ENCODE data around the gene CRY2. TPM values are rescaled to one million over a fixed set of nuclear protein-coding genes. Genes with fewer than 3 reads are reported as not detected.
"Not testable (repeated sequence)": the region's sequence is repeated elsewhere in the genome, so short reads cannot be mapped to it uniquely, and the experiment has no call there.

The CRY2 gene
- total RNA-seq, 1 donor from 2014 or later = 68.3 TPM

DNA sequence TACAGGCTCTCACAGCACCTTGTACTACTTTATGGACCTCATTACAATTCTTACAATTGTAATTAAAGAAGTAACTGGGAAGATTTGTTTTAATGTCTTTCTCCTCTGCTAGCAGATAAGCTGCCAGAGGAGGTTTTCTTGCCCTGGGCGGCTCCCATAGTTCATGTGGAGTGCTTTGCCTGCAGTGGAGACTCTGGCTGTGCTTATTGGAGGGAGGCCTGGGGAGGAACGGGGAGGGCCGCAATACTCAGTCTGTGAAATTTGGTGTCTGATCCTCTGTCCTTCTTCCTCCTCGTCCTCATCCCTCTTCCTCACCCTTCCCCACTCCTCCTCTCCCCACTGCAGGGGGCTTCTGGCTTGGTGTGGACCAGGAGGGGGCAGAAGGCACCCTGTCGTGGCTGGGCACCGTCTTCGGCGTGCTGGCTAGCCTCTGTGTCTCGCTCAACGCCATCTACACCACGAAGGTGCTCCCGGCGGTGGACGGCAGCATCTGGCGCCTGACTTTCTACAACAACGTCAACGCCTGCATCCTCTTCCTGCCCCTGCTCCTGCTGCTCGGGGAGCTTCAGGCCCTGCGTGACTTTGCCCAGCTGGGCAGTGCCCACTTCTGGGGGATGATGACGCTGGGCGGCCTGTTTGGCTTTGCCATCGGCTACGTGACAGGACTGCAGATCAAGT is 36.7 kb upstream of the CRY2 start:
- ATAC-seq (ENCODE audit: poor library complexity) (no peak), DNase-seq (no peak)
- intact Hi-C loops (cut with DNase I) = no loop called here

DNA sequence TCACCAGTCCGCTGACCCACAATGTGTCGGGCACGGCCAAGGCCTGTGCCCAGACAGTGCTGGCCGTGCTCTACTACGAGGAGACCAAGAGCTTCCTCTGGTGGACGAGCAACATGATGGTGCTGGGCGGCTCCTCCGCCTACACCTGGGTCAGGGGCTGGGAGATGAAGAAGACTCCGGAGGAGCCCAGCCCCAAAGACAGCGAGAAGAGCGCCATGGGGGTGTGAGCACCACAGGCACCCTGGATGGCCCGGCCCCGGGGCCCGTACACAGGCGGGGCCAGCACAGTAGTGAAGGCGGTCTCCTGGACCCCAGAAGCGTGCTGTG is 36.2 kb upstream of the CRY2 start:
- no peak for ATAC-seq (ENCODE audit: poor library complexity)
- DNase-seq = no peak
- intact Hi-C loops (cut with DNase I) = no loop called here

DNA sequence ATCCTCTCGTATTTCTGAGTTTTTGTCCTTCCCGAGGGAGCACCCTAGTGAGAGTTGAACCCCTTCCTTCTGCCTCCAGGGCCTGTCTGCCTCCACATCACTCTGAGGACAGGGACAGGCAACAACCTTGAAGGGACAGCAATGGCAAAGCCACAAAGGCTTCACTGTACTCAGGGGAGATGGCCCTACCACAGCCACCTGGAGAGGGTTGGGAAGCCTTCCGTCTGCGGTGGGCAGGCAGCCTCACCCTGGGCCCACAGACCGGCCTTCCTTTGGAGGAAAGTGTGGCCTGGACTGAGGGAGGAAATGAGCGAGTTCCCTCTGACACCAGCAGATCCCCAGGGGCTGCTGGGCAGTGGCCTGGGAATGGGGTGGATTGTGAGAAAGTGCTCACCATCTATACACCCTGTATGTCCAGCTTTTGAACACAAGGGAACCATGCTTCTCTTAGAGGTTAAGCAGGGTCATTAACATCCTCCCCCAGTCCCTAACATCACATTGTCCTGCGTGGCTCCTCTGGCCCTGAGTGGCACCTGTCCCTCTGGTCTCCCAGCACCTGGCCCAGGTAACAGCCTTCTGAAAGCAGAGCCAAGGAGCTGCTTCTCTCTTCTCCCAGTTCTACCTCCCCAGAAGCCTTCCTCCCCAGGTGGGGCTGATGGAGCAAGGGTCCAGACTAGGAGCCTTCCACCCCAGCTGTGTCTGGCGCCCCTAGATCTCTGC is 35.5 kb upstream of the CRY2 start:
- intact Hi-C loops (cut with DNase I) = no loop called here
- ATAC-seq (ENCODE audit: poor library complexity) (no peak), DNase-seq (no peak)

DNA sequence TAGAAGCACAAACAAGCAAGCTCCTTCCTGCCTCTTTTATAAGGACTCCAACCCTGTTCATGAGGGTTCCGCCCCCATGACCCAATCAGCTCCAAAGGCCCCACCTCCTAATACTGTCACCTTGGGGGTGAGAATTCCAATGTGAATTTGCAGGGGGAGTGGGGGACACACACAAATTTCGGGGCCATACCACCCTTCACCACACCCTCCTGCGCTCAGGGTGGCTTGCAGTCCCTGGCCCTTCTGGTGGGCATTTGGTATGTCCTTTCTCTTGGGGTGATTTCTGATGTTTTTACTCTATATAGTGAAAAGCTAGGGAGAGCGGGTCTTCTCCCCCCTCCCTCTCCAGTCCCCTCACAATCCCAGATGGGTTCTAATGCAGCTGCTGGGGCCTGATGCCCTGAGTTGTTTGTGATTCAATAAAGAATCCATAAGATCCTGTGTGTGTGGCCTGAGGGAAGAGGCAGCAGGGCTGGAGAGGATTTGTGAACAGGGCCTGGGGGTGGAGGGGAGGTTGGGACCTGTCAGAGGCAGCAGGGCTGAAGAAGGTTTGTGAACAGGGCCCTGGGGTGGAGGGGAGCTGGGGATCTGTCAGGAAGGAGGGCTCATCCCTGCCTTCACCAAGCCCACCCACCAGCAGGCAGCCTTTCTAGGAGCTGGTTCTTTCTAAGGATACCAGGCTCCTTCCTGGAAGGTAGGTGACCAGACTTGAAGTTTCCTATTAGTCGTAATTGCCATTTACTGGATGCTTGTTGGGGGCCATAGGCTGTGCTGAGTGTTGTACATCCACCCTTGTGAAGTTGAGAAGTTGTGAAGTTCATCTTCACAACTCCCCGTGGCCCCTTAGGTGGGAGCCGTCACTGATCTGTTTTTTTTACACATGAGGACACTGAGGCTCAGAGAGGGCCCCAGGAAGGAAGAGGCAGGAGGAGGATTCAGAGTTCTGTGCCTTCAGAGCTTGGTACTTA is 34.4 kb upstream of the CRY2 start:
- ATAC-seq (ENCODE audit: poor library complexity) = no peak
- DNase-seq = no peak

DNA sequence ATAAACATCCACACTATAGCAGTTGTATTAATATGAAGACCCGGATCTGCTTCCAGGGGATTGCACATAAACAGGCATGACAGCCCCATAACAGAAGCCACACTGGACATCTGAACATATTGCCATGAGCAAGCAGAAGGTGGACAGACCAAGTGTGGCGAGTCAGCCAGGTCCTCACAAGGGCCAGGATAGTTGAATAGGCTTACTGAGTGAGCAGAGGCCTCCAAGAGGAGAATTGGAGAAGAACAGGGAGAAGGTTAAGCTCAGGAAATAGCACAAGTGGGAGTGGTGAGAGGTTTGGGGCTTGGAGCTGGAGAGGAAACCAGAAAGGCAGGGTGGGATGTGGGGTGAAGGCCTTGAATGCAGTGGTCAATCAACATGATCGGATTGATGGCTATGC is 31.5 kb upstream of the CRY2 start:
- no peak for ATAC-seq (ENCODE audit: poor library complexity)
- DNase-seq = no peak
- intact Hi-C loops (cut with DNase I) = no loop called here

More for the DNA sequence above, 34.4 kb upstream of the CRY2 start:
- intact Hi-C loops (cut with DNase I) = no loop called here

DNA sequence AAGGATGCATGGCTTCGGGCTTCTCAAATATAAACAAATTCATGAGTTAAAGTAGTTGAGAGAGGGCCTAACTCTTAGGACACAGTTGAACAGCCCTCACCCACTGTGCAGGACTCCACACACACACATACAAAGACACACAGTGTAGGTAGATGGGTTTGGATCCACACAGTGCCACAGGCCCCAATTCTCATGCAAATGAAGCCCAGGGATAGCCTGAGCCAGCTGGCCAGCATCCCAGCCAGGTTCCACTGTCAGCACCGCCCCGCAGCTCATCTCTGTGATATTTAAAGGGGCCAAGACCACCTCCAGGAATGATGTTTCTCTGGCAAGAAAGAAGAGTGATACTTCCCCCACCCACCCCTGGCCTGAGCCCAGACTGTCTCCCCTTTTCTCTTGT is 30.7 kb upstream of the CRY2 start:
- ATAC-seq (ENCODE audit: poor library complexity) = peak; percentile 45
- DNase-seq = no peak

DNA sequence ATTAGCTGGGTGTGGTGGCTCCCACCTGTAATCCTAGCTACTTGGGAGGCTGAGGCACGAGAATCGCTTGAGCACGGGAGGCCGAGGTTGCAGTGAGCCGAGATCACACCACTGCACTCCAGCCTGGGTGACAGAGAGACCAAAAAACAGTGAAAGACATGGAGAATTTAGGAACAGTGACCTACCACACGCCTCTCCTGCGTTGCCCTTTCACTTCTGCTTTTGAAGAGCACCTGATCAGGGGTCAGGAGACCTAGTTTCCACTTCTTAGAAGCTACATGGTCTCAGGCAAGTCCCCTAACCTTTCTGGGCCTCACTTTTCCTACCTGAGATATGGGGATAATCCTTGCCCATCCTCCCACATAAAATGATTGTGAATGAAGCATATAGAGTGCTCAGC is 30.1 kb upstream of the CRY2 start:
- ATAC-seq (ENCODE audit: poor library complexity) = no peak
- intact Hi-C loops (cut with DNase I) = no loop called here
- no peak for DNase-seq

More for the DNA sequence above, 30.7 kb upstream of the CRY2 start:
- intact Hi-C loops (cut with DNase I) = no loop called here

DNA sequence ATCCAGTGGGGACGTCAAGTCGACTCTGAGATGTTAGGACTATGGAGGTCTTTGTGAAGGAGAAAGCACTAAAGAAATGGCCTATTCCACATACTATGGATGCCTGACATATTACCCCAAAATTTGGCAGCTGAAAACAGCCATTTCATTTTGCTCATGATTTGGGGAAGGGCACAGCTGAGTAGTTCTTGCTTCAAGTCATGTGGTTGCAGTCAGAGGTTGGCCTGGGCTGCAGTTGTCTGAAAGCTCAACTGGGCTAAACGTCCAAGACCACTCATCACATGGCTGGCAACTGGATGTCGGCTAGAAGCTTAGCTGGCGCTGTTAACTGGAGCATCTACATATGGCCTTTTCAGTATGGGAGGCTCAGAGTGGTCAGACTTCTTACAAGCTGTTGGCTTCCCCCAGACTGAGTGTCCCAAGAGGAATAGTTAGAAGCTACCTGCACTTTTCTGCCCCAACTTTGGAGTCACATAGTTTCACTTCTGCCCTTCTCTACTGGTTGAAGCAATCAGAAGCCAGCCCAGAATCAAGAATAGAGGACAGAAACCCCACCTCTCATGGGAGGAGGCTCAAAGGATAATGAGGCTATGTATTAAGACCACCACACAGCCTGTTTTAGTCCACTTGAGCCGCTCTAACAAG is 28.2 kb upstream of the CRY2 start:
- DNase-seq (no peak), ATAC-seq (ENCODE audit: poor library complexity) (no peak)
- intact Hi-C loops (cut with DNase I) = no loop called here

DNA sequence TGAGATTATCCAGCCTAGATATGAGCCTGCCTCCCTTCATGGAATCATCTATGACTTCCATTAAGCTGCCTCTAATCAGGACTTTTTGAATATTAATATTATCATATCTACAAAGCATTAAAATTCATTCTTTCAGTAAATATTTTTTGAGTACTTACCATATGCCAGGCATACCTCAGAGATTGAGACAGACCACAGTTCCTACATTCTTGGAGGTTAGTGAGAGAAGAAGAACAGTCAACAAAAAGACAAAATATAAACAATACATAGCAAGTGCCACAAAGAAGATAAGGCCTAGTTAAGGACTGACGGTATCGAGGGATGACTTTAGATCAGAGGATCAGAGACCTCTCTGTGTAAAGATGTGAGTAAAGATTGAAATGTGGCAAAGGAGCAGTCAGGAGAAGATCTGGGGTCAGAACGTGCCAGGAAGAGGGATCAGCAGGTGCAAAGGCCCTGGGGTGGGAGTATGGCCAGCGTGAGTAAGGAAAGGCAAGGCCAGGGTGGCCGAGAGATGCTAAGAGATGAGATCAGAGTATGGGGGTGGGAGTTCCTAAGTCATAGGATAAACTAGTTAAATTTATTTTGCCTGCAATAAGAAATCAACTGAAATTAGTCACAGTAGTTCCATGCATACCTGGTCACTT is 26.9 kb upstream of the CRY2 start:
- intact Hi-C loops (cut with DNase I) = no loop called here
- ATAC-seq (ENCODE audit: poor library complexity) = no peak
- DNase-seq = no peak

DNA sequence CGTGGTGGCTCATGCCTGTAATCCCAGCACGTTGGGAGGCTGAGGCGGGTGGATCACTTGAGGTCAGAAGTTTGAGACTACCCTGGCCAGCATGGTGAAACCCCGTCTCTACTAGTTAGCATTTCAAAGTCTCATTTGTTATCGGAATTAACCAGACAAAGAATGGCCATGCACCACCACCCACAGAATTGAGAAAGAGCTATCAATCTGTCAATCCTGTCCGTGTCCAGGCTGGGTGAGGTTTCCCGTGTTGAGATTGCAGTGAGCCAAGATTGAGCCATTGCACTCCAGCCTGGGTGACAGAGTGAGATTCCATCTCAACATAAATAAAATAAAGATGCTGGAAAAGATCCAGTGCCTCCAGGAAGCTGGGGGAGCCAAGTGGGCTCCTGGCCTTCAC is 20.8 kb upstream of the CRY2 start:
- intact Hi-C loops (cut with DNase I); DNase-seq; ATAC-seq (ENCODE audit: poor library complexity): not testable (repeated sequence)

DNA sequence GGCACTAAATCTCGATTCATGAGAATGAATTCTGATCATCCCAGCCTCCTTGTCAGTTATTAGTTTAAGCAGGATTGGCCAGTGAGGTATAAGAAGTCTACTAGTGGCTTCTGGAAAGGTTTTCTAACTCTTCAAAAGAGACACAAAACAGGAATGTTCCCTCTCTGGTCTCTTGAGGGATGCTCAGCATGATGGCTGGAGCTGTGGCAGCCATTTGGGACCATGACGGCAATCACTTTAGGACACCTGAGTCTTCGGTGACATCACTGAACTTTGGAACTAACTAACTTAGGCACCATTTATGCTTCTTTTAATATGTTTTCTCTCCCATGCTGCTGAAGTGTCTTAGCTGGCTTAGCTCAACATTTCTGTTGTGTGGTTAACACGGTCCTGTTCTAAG is 20.2 kb upstream of the CRY2 start:
- ATAC-seq (ENCODE audit: poor library complexity) (no peak), DNase-seq (no peak)
- intact Hi-C loops (cut with DNase I) = no loop called here

DNA sequence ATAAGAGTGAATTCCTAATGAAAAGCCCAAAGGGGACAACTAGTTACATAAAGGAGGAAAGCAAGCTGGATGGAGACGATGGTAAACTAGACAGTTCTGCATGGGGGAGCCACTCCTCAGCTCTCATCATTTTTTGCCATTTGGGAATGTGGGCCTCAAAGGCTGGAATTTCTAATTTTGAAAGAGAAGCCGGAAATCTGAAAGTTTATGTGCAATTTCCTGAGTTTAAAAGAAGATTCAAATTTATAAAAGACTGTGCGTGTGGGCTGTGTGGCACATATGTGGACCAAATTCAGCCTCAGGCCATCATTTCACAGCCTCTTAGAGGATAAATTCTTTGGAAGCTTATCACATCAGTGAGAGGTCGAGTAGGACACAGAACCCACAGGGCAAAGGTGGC is 18.3 kb upstream of the CRY2 start:
- intact Hi-C loops (cut with DNase I) = no loop called here
- DNase-seq (no peak), ATAC-seq (ENCODE audit: poor library complexity) (no peak)

DNA sequence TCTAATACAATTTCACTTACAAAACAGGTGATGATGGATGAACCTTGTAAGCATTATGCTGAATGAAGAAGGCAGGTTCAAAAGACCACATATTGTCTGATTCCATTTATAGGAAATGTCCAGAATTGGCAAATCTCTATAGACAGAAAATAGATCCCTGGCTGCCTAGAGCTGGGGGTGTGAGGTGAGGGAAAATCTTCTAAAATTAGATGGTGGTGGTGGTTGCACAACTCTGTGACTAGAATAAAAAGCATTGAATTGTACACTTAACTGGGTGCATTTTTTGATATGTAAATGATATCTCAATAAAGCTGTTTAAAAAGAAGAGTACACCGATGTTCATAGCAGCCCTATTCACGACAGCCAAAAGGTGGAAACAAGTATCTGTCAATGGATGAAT is 16.7 kb upstream of the CRY2 start:
- DNase-seq (no peak), ATAC-seq (ENCODE audit: poor library complexity) (peak; percentile 56)
- intact Hi-C loops (cut with DNase I) = no loop called here

DNA sequence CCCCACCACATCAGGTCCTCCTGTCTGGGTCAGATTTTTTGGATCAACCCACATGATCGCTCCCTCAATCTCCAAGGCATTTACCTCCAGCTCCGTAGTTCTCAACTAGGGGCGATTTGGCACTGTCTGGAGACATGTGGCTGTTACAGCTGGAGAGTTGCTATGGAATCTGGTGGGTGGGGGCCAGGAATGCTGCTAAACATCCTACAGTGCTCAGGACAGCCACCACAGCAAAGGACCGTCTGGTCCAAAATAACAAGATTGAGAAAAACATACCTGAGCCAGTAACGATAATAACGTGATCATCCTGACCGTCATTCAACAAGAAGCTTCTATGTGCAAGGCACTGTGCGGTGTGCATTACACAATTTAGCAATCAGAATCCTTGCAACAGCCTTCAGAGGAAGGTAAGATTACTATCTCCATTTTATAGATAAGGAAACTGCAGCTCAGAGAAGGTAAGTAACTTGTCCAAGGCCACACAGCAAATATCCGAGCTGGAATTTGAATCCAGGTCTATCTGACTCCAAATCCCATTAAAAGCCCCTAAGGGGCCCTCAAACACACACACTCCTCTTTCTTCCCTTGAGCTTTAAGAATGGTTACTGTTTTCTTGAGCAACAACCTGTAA is 14.3 kb upstream of the CRY2 start:
- DNase-seq (no peak), ATAC-seq (ENCODE audit: poor library complexity) (no peak)
- intact Hi-C loops (cut with DNase I) = no loop called here

DNA sequence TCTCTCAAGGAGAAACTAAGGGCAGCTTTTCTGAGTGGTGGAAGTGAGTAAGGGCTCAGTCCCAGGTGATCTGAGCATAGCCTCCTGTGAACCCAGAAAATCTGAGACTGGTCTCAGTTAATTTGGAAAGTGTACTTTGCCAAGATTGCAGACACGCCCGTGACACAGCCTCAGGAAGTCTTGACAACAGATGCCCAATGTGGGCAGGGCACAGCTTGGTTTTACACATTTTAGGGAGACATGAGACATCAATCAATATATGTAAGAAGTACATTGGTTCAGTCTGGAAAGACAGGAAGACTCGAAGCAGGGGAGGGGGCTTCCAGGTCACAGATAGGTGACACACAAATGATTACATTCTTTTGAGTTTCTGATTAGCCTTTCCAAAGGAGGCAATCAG is 13.5 kb upstream of the CRY2 start:
- ATAC-seq (ENCODE audit: poor library complexity) (no peak), DNase-seq (no peak)
- intact Hi-C loops (cut with DNase I) = no loop called here

DNA sequence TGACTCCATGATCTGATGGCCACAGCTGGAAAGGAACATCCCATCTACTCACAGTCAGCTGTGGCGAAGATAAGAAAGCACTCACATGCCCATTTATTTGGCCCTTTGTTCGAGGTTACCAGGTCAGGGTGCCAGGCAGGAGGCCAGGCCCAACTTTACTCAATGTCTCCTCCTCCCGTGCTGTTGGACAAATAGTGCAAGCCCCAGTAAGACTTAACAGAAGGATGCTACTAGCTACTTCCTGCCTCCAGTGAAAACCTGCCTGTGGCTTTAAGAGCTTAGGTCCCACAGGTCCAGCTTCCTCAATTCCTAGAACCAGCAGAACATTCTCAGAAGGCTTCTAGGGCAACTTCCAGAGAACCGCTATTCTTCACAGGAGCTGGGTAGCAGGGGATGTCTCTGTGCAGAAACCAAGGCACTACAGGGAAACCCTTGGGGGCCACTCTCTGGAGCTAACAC is 12.9 kb upstream of the CRY2 start:
- DNase-seq = no peak
- intact Hi-C loops (cut with DNase I) = no loop called here
- peak; percentile 25 for ATAC-seq (ENCODE audit: poor library complexity)

DNA sequence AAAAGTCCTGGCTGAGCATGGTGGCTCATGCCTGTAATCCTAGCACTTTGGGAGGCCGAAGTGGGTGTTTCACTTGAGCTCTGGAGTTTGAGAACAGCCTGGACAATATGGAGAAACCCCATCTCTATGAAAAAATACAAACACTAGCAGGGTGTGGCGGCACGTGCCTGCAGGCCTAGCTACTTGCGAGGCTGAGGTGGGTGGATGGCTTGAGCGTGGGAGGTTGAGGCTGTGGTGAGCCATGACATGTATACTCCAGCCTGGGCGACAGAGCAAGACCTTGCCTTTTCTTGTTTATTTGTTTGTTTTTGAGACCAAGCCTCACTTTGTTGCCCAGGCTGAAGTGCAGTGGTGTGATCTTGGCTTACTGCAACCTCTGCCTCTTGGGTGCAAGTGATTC is 8.1 kb upstream of the CRY2 start:
- no peak for DNase-seq
- intact Hi-C loops (cut with DNase I) = no loop called here
- no peak for ATAC-seq (ENCODE audit: poor library complexity)

DNA sequence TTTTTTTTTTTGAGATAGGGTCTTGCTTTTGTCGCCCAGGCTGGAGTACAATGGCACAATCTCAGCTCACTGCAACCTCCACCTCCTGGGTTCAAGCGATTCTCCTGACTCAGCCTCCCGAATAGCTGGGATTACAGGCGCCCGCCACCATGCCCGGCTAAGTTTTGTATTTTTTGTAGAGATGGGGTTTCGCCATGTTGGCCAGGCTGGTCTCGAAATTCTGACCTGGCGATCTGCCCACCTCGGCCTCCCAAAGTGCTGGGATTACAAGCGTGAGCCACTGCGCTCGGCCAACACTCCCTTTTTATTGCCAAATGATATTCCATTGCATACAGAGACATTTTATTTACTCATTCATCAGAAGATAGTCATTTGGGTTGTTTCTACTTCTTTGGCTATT is 7.0 kb upstream of the CRY2 start:
- intact Hi-C loops (cut with DNase I) = loop anchor here (10.0 kb wide), 1 partner anchor 165 kb away; no protein-coding TSS in a partner anchor
- not testable (repeated sequence) for ATAC-seq (ENCODE audit: poor library complexity); DNase-seq
